A549 (cell line): ENCODE results near the gene SPECC1.
"Not testable (repeated sequence)": the region's sequence is repeated elsewhere in the genome, so short reads cannot be mapped to it uniquely, and the experiment has no call there.

Experiments
- CBX8 ChIP-seq: fragments of 200-600 bp; sonication (generic); IDR thresholded peaks from 2 replicates; pipeline ENCODE4 v1.6.1; 2016
- EHMT2 ChIP-seq: fragments of 200-600 bp; sonication (generic); IDR thresholded peaks from 2 replicates; pipeline ENCODE4 v1.6.1; 2016; ENCODE audit warnings: antibody characterized with exemption, low read depth, mild to moderate bottlenecking, moderate library complexity
- JUNB ChIP-seq: fragments of >200 bp; sonication (Bioruptor Twin); formaldehyde crosslinking; IDR thresholded peaks from 2 replicates; pipeline ENCODE4 v1.6.1; 2016
- POLR2AphosphoS2 ChIP-seq: conservative IDR thresholded peaks from 2 replicates; pipeline ENCODE4 v1.6.1; 2012; ENCODE audit warnings: low read length, improper control_type of control experiment, inconsistent platforms
- TF ChIP-seq, protein P1 (sequence below): fragments of 200-600 bp; sonication (generic); IDR thresholded peaks from 2 replicates; pipeline ENCODE4 v1.6.1; 2016; ENCODE audit warnings: antibody characterized with exemption, mild to moderate bottlenecking, moderate library complexity
- TF ChIP-seq, protein P2 (sequence below): fragments of >200 bp; sonication (Bioruptor Twin); formaldehyde crosslinking; IDR thresholded peaks from 3 replicates; pipeline ENCODE4 v1.5.1; 2016

DNA sequence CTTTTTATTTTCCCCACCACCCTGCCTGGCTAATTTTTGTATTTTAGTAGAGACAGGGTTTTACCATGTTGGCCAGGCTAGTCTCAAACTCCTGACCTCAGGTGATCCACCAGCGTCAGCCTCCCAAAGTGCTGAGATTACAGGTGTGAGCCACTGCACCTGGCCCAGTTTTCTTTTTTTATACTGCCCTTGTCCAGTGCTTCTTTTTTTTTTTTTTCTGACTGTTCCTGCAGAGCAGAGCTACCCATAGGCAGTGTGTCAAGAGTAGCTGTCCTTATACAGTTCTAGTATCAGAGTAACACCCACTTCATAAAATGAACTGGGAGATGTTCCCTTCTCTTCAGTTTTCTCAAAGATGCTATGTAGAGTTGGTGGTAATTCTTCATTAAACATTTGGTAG lies 28.1 kb downstream of the SPECC1 start:
- TF ChIP-seq, protein P1, sequence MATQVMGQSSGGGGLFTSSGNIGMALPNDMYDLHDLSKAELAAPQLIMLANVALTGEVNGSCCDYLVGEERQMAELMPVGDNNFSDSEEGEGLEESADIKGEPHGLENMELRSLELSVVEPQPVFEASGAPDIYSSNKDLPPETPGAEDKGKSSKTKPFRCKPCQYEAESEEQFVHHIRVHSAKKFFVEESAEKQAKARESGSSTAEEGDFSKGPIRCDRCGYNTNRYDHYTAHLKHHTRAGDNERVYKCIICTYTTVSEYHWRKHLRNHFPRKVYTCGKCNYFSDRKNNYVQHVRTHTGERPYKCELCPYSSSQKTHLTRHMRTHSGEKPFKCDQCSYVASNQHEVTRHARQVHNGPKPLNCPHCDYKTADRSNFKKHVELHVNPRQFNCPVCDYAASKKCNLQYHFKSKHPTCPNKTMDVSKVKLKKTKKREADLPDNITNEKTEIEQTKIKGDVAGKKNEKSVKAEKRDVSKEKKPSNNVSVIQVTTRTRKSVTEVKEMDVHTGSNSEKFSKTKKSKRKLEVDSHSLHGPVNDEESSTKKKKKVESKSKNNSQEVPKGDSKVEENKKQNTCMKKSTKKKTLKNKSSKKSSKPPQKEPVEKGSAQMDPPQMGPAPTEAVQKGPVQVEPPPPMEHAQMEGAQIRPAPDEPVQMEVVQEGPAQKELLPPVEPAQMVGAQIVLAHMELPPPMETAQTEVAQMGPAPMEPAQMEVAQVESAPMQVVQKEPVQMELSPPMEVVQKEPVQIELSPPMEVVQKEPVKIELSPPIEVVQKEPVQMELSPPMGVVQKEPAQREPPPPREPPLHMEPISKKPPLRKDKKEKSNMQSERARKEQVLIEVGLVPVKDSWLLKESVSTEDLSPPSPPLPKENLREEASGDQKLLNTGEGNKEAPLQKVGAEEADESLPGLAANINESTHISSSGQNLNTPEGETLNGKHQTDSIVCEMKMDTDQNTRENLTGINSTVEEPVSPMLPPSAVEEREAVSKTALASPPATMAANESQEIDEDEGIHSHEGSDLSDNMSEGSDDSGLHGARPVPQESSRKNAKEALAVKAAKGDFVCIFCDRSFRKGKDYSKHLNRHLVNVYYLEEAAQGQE = not testable (repeated sequence)
- TF ChIP-seq CBX8, JUNB, POLR2AphosphoS2, EHMT2: not testable (repeated sequence)
- TF ChIP-seq, protein P2, sequence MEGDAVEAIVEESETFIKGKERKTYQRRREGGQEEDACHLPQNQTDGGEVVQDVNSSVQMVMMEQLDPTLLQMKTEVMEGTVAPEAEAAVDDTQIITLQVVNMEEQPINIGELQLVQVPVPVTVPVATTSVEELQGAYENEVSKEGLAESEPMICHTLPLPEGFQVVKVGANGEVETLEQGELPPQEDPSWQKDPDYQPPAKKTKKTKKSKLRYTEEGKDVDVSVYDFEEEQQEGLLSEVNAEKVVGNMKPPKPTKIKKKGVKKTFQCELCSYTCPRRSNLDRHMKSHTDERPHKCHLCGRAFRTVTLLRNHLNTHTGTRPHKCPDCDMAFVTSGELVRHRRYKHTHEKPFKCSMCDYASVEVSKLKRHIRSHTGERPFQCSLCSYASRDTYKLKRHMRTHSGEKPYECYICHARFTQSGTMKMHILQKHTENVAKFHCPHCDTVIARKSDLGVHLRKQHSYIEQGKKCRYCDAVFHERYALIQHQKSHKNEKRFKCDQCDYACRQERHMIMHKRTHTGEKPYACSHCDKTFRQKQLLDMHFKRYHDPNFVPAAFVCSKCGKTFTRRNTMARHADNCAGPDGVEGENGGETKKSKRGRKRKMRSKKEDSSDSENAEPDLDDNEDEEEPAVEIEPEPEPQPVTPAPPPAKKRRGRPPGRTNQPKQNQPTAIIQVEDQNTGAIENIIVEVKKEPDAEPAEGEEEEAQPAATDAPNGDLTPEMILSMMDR = not testable (repeated sequence)
